HG03432 (cell line): ENCODE results near the gene ZNF25.
"Not testable (repeated sequence)": the region's sequence is repeated elsewhere in the genome, so short reads cannot be mapped to it uniquely, and the experiment has no call there.

ENCODE experiments used
- ATAC-seq: cut with Tn5 transposase; IDR thresholded peaks from one replicate; pipeline ENCODE4 v1.9.1; 2021; ENCODE audit warnings: mild to moderate bottlenecking, moderate library complexity; ENCODE audit not compliant: unreplicated experiment

ZNF25 gene

GRCh38 chr10:37948210-37948609 is 28.2 kb downstream of the ZNF25 start:
- no peak for ATAC-seq

GRCh38 chr10:37947526-37947925 is 28.9 kb downstream of the ZNF25 start:
- no peak for ATAC-seq

GRCh38 chr10:37937864-37938263 is 38.6 kb downstream of the ZNF25 start:
- ATAC-seq, result no peak

- no peak for ATAC-seq
These were observed 41.7 kb downstream of the ZNF25 start for GRCh38 chr10:37934791-37935190.

- ATAC-seq, result no peak
These were observed 46.0 kb downstream of the ZNF25 start for GRCh38 chr10:37930423-37930822.

GRCh38 chr10:37908165-37908564 is 68.3 kb downstream of the ZNF25 start:
- ATAC-seq, result not testable (repeated sequence)

GRCh38 chr10:37906382-37906781 is 70.1 kb downstream of the ZNF25 start:
- ATAC-seq, result no peak
